WTC11 (cell line): ENCODE results near the gene RMRP.

Experiments
- CTCF ChIP-seq: fragments of 200-600 bp; IDR thresholded peaks from 2 replicates; pipeline ENCODE4 v1.8.0; 2022; ENCODE audit warnings: antibody characterized with exemption
- MAX ChIP-seq: sonication (generic); formaldehyde crosslinking; IDR thresholded peaks from 2 replicates; pipeline ENCODE4 v1.8.0; 2022; ENCODE audit warnings: mild to moderate bottlenecking, missing genetic modification reagents
- NFYB ChIP-seq: sonication (generic); formaldehyde crosslinking; conservative IDR thresholded peaks from 2 replicates; pipeline ENCODE4 v1.8.0; 2022; ENCODE audit warnings: low read depth, missing genetic modification reagents
- SMAD3 ChIP-seq: sonication (generic); formaldehyde crosslinking; IDR thresholded peaks from 2 replicates; pipeline ENCODE4 v1.8.0; 2022; ENCODE audit warnings: missing genetic modification reagents, mild to moderate bottlenecking, borderline replicate concordance
- SP1 ChIP-seq: sonication (generic); formaldehyde crosslinking; conservative IDR thresholded peaks from 2 replicates; pipeline ENCODE4 v1.8.1; 2022; ENCODE audit warnings: missing genetic modification reagents
- ZBTB21 ChIP-seq: sonication (generic); formaldehyde crosslinking; IDR thresholded peaks from 2 replicates; pipeline ENCODE4 v1.8.1; 2023; ENCODE audit warnings: mild to moderate bottlenecking, missing genetic modification reagents, borderline replicate concordance
- ZNF138 ChIP-seq: sonication (generic); formaldehyde crosslinking; conservative IDR thresholded peaks from 2 replicates; pipeline ENCODE4 v1.8.1; 2022; ENCODE audit warnings: mild to moderate bottlenecking, moderate library complexity, missing genetic modification reagents
- ZNF232 ChIP-seq: sonication (generic); formaldehyde crosslinking; IDR thresholded peaks from 2 replicates; pipeline ENCODE4 v1.8.0; 2022; ENCODE audit warnings: mild to moderate bottlenecking, missing genetic modification reagents

- no peak for TF ChIP-seq SMAD3
- TF ChIP-seq ZNF138 (CRISPR knock-in tag) = no peak
- TF ChIP-seq SP1 (CRISPR knock-in tag) = no peak; the same call in 1 of the 2 replicates
- peak; percentile 36; the same call in 1 of the 2 replicates for TF ChIP-seq MAX
- TF ChIP-seq CTCF = no peak
- no peak for TF ChIP-seq ZBTB21 (CRISPR knock-in tag)
- no peak for TF ChIP-seq ZNF232 (CRISPR knock-in tag)
- TF ChIP-seq NFYB = 0 out of 2 replicates have a peak, but pooled peaks have one; percentile 10
These were observed 7.3 kb downstream of the RMRP start, which contains the start of gene SIT1 for GRCh38 chr9:35650341-35651158.
